GM18526 (cell line): ENCODE data around the gene ZNF799.

Experiments
- POLR2A ChIP-seq: IDR thresholded peaks from 3 replicates; pipeline ENCODE4 v1.6.1; 2011; ENCODE audit not compliant: insufficient read length; ENCODE audit errors: extremely low read depth

The ZNF799 gene

GRCh38 chr19:12350890-12351197 is 50.2 kb downstream of the ZNF799 start:
- no peak for TF ChIP-seq POLR2A

GRCh38 chr19:12350185-12350889 is 50.7 kb downstream of the ZNF799 start:
- no peak for TF ChIP-seq POLR2A

GRCh38 chr19:12346896-12347295 is 54.2 kb downstream of the ZNF799 start:
- no peak for TF ChIP-seq POLR2A

GRCh38 chr19:12345197-12345596 is 55.9 kb downstream of the ZNF799 start:
- no peak for TF ChIP-seq POLR2A
